ENCODE data around the gene MELTF. TPM values are rescaled to one million over a fixed set of nuclear protein-coding genes. Genes with fewer than 3 reads are reported as not detected.

The MELTF gene
- total RNA-seq, 4 donors from 2014 or later = 3.2 to 5.9 (median 3.9) TPM

DNA sequence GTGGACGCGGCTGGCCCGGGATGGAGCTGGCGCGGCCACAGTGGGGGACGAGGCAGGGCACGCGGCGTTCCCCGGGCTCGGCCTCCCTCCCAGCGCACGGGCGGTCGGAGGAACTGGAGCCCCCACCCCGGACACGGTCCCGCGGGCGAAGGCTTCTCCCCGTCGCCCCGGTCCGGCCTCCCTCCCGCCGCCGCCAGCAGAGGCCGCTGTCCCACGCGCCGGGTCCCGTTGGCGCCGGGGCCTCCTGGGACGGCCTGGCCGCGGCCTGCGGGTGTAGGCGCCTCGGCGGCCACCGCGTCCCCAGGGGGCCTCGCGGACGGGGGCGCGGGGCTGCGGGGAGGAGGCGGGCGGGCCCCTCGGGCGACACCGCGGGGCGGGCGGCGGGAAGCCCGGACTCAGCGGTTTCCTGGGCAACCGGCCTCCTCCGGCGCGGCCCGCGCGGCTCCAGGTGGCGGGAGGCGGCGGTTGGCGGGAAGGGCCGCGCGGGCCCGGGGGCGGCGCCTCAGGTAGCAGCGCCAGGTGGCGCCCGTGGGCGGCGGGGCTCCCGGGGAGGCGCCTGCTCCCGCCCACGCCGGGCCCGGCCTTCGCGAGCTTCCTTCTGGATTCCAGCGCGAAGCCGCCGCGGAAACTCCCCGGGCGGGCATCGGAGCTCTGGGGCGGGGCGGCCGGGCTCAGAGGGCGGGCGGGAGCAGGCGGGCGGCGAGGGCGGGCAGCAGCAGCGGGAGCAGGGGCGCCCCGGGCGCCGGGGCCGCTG, 26.7 kb downstream of the MELTF start:
- intact Hi-C loops (cut with DNase I) = loop anchor here (10.0 kb wide), 1 partner anchor 192 kb away; no protein-coding TSS in a partner anchor
- H3K9me3 ChIP-seq = no peaks in the 10 kb centered on the region
- no peak for DNase-seq
- TF ChIP-seq POLR2A (IDR thresholded peaks at IDR 0.05) = no peak
- TF ChIP-seq CTCF (IDR thresholded peaks at IDR 0.05) = peak; percentile 64 to 88 (median 76)
- 0% methylated on average over 2 of the region's 113 CpGs; no CpG with 5 or more reads in 1 of the 2 donors for WGBS, 2 donors
- peak overlapping the region; percentile 82 to 93 (median 92) for H3K27ac ChIP-seq
- peak overlapping the region; percentile 57 to 80 (median 68) for H3K4me3 ChIP-seq
- no peaks in the 10 kb centered on the region for H3K27me3 ChIP-seq
- no peaks in the 10 kb centered on the region for H3K36me3 ChIP-seq
- peaks cover 0 to 28% (median 9%) of the 10 kb centered on the region in 3 donors for H3K4me1 ChIP-seq

DNA sequence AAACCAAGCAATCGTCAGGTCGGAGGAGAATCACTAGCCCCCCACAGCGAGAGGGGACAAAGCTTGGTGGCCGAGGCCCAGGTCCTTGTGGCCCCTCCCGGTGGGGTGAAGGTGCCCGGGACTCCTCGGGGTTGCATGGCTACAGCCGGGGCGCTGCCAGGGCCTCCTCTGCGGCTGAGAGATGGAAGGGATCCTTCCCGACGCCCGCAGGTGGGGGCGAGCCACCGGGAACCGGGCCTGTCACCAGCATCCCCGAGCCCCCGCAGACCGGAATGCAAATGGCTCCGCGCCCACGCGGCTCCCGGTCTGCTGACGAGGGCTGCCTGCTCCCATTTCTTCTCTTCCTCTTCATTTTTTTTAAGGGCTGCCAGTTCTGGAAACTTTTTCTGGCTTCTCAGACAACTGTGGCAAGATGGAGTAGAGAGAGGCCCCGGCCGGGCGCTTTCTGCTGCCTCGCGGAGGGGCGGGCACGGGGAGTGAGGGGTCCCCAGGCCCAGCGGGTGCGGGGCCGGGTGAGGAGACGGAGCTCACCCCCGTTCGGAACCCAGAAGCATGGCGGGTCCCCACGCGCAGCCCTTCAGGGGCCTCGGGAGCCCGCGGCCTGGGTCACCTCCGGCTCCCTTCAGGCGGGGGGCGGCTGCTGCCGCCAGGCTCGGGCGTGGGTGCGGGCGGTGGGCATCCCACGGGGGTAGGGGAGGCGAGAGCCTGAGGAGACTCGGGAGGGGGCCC, 27.5 kb downstream of the MELTF start:
- DNase-seq = no peak
- Histone ChIP-seq H3K36me3 (no peaks in the 10 kb centered on the region), H3K27me3 (no peaks in the 10 kb centered on the region), H3K9me3 (no peaks in the 10 kb centered on the region), H3K27ac (peak overlapping the region; percentile 82 to 93 (median 92)), H3K4me1 (peaks cover 0 to 33% (median 9%) of the 10 kb centered on the region in 3 donors), H3K4me3 (peak overlapping the region; percentile 57 to 80 (median 68))
- intact Hi-C loops (cut with DNase I) = loop anchor here (10.0 kb wide), 1 partner anchor 193 kb away; no protein-coding TSS in a partner anchor
- TF ChIP-seq POLR2A (IDR thresholded peaks at IDR 0.05) (no peak), CTCF (IDR thresholded peaks at IDR 0.05) (no peak)
- 24 to 28% methylated on average over 17 to 18 of the region's 55 CpGs for WGBS, 2 donors

DNA sequence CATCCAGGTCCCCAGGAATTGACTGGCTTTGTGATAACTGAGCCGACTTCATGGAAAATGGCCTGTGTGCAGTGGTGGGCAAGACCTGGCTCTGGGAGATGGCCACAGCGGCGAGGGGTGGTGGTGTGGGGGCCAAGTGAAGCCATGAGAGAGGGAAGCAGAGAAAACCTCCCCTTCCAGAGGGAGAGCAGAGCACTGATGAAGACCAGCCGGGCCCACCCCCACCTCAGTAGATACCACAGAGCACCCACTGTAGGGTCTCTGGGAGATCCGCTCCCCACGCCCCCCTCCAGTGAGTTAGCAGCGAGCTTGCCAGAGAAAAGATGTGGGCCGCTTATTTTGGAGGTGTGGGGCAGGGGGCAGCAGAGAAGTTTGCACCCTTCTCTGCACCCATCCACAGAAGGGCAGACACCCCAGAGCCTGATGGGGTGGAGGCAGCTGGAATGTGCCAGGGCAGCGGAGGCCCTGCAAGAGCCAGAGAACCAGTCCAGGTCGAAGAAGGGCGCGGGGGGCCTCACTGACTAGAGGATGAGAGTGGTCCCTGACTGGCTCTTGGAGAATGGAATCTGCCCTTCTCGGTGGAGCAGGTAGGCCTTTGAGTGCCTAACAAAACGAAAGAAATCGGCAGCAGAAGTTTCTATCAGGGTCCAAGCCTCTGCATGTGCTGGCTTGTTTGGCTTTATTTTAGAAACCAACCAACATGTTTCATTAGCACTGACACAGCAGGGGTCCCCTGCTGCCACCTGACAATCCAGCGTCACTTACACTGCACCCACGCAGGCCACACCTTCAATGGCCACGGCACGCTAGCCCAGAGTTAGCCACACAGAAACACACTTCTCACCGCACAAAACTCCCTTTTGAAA, 28.3 kb downstream of the MELTF start:
- DNase-seq = no peak
- intact Hi-C loops (cut with DNase I) = loop anchor here (10.0 kb wide), 1 partner anchor 193 kb away; no protein-coding TSS in a partner anchor

DNA sequence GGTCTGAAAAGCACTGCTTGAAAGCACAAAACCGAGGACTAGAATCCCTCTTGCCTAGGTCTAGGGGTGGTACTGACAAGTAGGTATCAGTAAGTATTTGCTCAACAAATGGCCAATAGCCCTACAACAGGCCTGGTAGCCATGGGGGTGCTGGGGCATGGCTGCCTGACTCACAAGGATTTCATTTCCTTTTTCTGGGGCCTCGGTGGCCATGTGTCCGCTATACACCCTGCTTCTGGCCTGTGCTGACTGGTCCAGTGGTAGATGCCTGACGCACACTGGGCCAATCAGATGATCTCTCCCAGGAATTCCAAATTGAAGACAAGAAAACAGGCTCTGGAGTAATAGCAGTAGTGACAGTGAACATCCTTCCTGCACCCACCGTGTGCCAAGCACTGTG, 29.4 kb downstream of the MELTF start:
- intact Hi-C loops (cut with DNase I) = loop anchor here (10.0 kb wide), 1 partner anchor 195 kb away; no protein-coding TSS in a partner anchor
- no peak for DNase-seq
- no peaks in the 10 kb centered on the region for H3K9me3 ChIP-seq
- TF ChIP-seq POLR2A (IDR thresholded peaks at IDR 0.05) (no peak), CTCF (IDR thresholded peaks at IDR 0.05) (no peak)
- peaks cover 0 to 49% (median 17%) of the 10 kb centered on the region in 3 donors for H3K4me1 ChIP-seq
- no peaks in the 10 kb centered on the region for H3K36me3 ChIP-seq
- H3K4me3 ChIP-seq = no peak overlapping the region
- no peaks in the 10 kb centered on the region for H3K27me3 ChIP-seq
- 80 to 81% methylated on average over 2 to 4 of the region's 5 CpGs for WGBS, 2 donors
- no peak overlapping the region for H3K27ac ChIP-seq

More for the DNA sequence above, 28.3 kb downstream of the MELTF start:
- Histone ChIP-seq H3K27ac (peak overlapping the region; percentile 82 to 93 (median 92)), H3K9me3 (no peaks in the 10 kb centered on the region), H3K4me3 (peak overlapping the region; percentile 57 to 80 (median 68)), H3K36me3 (no peaks in the 10 kb centered on the region), H3K4me1 (peaks cover 0 to 41% (median 12%) of the 10 kb centered on the region in 3 donors), H3K27me3 (no peaks in the 10 kb centered on the region)
- 74 to 76% methylated on average over 10 to 17 of the region's 20 CpGs for WGBS, 2 donors
- TF ChIP-seq CTCF (IDR thresholded peaks at IDR 0.05) (no peak), POLR2A (IDR thresholded peaks at IDR 0.05) (no peak)
